Effector memory CD4-positive, alpha-beta T cell (primary cell): ENCODE data around the gene YPEL1.
"Not testable (repeated sequence)": the region's sequence is repeated elsewhere in the genome, so short reads cannot be mapped to it uniquely, and the experiment has no call there.

Experiments
- DNase-seq, 3 donors: peaks; one replicate each; pipeline ENCODE4 v3.0.0-alpha.2; 2020
- H3K27ac ChIP-seq: 2 replicates; pipeline ENCODE4 v1.7.0; 2013; ENCODE audit warnings: mild to moderate bottlenecking, low read length, moderate library complexity; ENCODE audit not compliant: insufficient read depth, poor library complexity, severe bottlenecking
- H3K27me3 ChIP-seq: replicated peaks from 2 replicates; pipeline ENCODE4 v1.7.0; 2013; ENCODE audit warnings: mild to moderate bottlenecking, low read length; ENCODE audit not compliant: insufficient read depth, control insufficient read depth, poor library complexity, severe bottlenecking
- H3K36me3 ChIP-seq: 2 replicates; pipeline ENCODE4 v1.7.0; 2013; ENCODE audit warnings: mild to moderate bottlenecking, low read length, moderate library complexity; ENCODE audit not compliant: control insufficient read depth, insufficient read depth
- H3K4me1 ChIP-seq: 2 replicates; pipeline ENCODE4 v1.7.0; 2013; ENCODE audit warnings: low read length, mild to moderate bottlenecking; ENCODE audit not compliant: control insufficient read depth, insufficient read depth, poor library complexity, severe bottlenecking
- H3K4me3 ChIP-seq: 2 replicates; pipeline ENCODE4 v1.7.0; 2013; ENCODE audit warnings: low read length, low read depth, mild to moderate bottlenecking; ENCODE audit not compliant: insufficient read depth, poor library complexity, severe bottlenecking
- H3K9me3 ChIP-seq: 2 replicates; pipeline ENCODE4 v1.7.0; 2013; ENCODE audit warnings: mild to moderate bottlenecking, low read length, moderate library complexity; ENCODE audit not compliant: control insufficient read depth

YPEL1 gene

DNA sequence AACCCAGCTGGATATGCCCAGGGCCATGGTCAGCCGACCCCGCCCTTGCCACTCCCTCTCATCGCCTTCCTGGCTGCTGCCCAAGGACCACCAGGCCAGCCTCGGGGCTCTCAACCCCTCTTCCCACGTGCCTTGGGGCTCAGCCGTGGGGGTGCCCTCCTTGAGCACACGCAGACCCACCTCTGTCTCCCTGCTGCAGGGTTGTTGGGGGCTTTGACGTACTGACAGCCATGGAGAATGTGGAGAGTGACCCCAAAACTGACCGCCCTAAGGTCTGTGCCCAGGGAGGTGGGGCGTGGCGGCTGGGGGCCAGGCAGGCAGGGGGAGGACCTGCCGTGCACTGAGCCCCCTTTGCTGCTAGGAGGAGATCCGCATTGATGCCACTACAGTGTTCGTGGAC lies 41.2 kb downstream of the YPEL1 start:
- Histone ChIP-seq H3K27me3 (no peaks in the 10 kb centered on the region), H3K4me3 (no peak overlapping the region), H3K36me3 (peaks cover 50% of the 10 kb centered on the region), H3K9me3 (no peaks in the 10 kb centered on the region), H3K27ac (no peak overlapping the region), H3K4me1 (no peaks in the 10 kb centered on the region)
- no peak for DNase-seq

GRCh38 chr22:21693999-21694341 lies 41.6 kb downstream of the YPEL1 start:
- peaks cover 49% of the 10 kb centered on the region for H3K36me3 ChIP-seq
- no peak for DNase-seq
- H3K4me3 ChIP-seq = no peak overlapping the region
- no peaks in the 10 kb centered on the region for H3K27me3 ChIP-seq
- H3K4me1 ChIP-seq = no peaks in the 10 kb centered on the region
- H3K9me3 ChIP-seq = no peaks in the 10 kb centered on the region
- no peak overlapping the region for H3K27ac ChIP-seq

GRCh38 chr22:21693333-21693998 lies 42.1 kb downstream of the YPEL1 start:
- no peak overlapping the region for H3K4me3 ChIP-seq
- no peaks in the 10 kb centered on the region for H3K9me3 ChIP-seq
- no peaks in the 10 kb centered on the region for H3K27me3 ChIP-seq
- no peak for DNase-seq
- H3K4me1 ChIP-seq = no peaks in the 10 kb centered on the region
- no peak overlapping the region for H3K27ac ChIP-seq
- peaks cover 52% of the 10 kb centered on the region for H3K36me3 ChIP-seq

DNA sequence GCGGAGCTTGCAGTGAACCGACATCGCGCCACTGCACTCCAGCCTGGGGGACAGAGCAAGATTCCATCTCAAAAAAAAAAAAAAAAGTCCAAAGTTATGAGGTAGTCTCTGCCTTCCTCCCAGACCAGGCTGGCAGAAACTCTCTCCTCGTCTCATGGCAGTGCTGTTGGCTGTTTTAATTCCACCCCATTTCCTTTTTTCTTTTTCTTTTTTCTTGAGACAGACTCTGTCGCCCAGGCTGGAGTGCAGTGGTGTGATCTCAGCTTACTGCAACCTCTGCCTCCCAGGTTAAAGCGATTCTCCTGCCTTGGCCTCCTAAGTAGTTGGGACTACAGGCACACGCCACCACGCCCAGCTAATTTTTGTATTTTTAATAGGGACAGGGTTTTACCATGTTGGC lies 42.7 kb downstream of the YPEL1 start:
- DNase-seq, H3K27me3 ChIP-seq: not testable (repeated sequence)
- peaks cover 58% of the 10 kb centered on the region for H3K36me3 ChIP-seq

GRCh38 chr22:21691816-21692215 lies 43.8 kb downstream of the YPEL1 start:
- no peak overlapping the region for H3K4me3 ChIP-seq
- H3K9me3 ChIP-seq = no peaks in the 10 kb centered on the region
- peaks cover 60% of the 10 kb centered on the region for H3K36me3 ChIP-seq
- no peaks in the 10 kb centered on the region for H3K27me3 ChIP-seq
- H3K27ac ChIP-seq = no peak overlapping the region
- H3K4me1 ChIP-seq = no peaks in the 10 kb centered on the region
- no peak for DNase-seq

More for the DNA sequence above, 42.7 kb downstream of the YPEL1 start:
- H3K9me3 ChIP-seq, H3K4me1 ChIP-seq, H3K4me3 ChIP-seq, H3K27ac ChIP-seq: not testable (repeated sequence)

GRCh38 chr22:21690401-21690801 lies 45.2 kb downstream of the YPEL1 start:
- no peak overlapping the region for H3K27ac ChIP-seq
- peaks cover 59% of the 10 kb centered on the region for H3K36me3 ChIP-seq
- DNase-seq = no peak

DNA sequence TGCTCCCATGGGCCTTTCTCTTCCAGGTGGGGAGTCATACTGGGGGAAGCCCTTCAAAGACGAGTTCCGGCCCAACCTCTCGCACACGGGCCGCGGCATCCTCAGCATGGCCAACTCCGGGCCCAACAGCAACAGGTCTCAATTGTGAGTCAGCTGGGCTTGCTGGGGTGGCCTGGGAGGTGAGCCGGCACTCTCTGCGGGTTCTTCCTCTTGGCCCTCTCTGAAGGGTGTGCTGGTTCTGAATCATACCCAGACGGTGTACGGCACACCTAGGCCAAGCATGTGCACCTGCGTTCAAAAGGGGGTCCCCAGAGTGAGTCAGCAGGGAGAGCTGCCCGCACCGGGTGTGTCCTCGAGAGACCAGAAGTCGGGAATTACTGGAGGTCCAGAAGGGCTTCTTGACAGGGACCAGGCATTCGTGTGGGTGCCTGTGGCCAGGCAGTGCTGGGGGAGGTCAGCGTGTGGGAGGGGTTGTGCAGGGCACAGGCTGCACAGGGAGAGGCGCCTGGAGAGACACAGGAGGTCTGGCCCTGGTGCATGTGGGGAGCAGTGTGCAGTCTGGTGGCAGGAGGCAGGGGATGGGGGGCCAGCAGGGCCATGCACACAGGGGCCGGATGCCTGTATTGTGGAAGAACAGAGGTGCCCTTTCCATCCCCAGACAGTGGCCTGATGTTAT lies 46.8 kb downstream of the YPEL1 start:
- no peaks in the 10 kb centered on the region for H3K9me3 ChIP-seq
- DNase-seq = no peak
- H3K27me3 ChIP-seq = no peaks in the 10 kb centered on the region
- H3K27ac ChIP-seq = no peak overlapping the region
- peaks cover 55% of the 10 kb centered on the region for H3K36me3 ChIP-seq
- no peaks in the 10 kb centered on the region for H3K4me1 ChIP-seq
- no peak overlapping the region for H3K4me3 ChIP-seq

More at GRCh38 chr22:21690401-21690801, 45.2 kb downstream of the YPEL1 start:
- Histone ChIP-seq H3K4me3 (no peak overlapping the region), H3K4me1 (no peaks in the 10 kb centered on the region), H3K27me3 (no peaks in the 10 kb centered on the region), H3K9me3 (no peaks in the 10 kb centered on the region)

GRCh38 chr22:21688341-21688705 lies 47.3 kb downstream of the YPEL1 start:
- no peak for DNase-seq
- no peak overlapping the region for H3K27ac ChIP-seq
- H3K9me3 ChIP-seq = no peaks in the 10 kb centered on the region
- H3K4me3 ChIP-seq = no peak overlapping the region
- H3K4me1 ChIP-seq = no peaks in the 10 kb centered on the region
- H3K27me3 ChIP-seq = no peaks in the 10 kb centered on the region
- H3K36me3 ChIP-seq = peaks cover 53% of the 10 kb centered on the region

DNA sequence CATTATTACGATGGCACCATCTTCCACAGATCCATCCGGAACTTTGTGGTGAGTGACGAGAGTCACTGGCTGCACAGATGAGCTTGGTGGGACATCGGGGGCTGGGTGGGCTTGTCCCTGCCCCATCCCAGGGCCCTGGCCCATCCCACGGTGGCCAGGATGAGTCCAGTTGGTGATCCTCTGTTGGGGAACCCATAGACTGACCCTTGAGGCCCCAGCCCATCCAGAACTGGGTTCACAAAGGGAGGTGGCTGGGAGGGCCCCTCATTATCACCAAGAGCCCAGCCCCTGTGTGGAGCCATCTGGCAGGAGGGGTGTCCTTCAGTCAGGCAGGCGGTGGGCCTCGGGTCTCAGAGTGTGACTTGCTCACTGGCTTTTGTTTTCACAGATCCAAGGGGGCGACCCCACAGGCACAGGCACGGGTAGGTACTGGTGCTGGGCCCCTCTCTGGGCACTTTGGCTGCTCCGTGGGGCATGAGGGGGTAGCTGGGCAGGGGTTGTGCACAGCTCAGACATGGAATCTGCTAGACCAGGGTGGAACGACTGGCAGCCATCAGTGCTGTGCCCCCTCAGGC lies 47.8 kb downstream of the YPEL1 start:
- no peaks in the 10 kb centered on the region for H3K4me1 ChIP-seq
- no peak overlapping the region for H3K4me3 ChIP-seq
- H3K27ac ChIP-seq = no peak overlapping the region
- no peaks in the 10 kb centered on the region for H3K9me3 ChIP-seq
- peaks cover 56% of the 10 kb centered on the region for H3K36me3 ChIP-seq
- no peak for DNase-seq
- no peaks in the 10 kb centered on the region for H3K27me3 ChIP-seq

GRCh38 chr22:21686634-21687393 lies 48.8 kb downstream of the YPEL1 start:
- no peak overlapping the region for H3K4me3 ChIP-seq
- peaks cover 64% of the 10 kb centered on the region for H3K36me3 ChIP-seq

More at GRCh38 chr22:21686634-21687393, 48.8 kb downstream of the YPEL1 start:
- DNase-seq = no peak
- Histone ChIP-seq H3K27me3 (no peaks in the 10 kb centered on the region), H3K4me1 (no peaks in the 10 kb centered on the region), H3K27ac (no peak overlapping the region), H3K9me3 (no peaks in the 10 kb centered on the region)
